ENCODE data around the gene OPN3.

DNA sequence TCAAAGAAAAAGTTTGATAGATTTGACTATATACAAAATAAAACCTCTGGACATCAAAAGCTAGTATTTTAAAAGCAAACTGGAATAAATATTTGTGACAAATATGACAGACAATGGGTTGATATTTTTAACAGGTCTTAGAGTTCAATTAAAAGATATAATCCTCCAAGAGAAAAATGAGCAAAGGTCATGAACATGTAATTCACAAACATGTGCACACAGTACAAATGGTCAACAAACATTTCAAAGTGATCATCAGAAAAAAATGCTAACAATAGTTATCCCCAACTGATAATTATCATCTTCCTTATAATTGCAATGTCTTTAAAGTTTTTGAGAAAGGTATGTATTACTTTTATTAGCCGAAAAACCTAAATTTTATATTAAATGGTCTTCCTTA is 43.9 kb upstream of the OPN3 start:
- TF ChIP-seq, protein P1, sequence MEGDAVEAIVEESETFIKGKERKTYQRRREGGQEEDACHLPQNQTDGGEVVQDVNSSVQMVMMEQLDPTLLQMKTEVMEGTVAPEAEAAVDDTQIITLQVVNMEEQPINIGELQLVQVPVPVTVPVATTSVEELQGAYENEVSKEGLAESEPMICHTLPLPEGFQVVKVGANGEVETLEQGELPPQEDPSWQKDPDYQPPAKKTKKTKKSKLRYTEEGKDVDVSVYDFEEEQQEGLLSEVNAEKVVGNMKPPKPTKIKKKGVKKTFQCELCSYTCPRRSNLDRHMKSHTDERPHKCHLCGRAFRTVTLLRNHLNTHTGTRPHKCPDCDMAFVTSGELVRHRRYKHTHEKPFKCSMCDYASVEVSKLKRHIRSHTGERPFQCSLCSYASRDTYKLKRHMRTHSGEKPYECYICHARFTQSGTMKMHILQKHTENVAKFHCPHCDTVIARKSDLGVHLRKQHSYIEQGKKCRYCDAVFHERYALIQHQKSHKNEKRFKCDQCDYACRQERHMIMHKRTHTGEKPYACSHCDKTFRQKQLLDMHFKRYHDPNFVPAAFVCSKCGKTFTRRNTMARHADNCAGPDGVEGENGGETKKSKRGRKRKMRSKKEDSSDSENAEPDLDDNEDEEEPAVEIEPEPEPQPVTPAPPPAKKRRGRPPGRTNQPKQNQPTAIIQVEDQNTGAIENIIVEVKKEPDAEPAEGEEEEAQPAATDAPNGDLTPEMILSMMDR (IDR thresholded peaks at IDR 0.05), result no peak
- TF ChIP-seq POLR2AphosphoS5 (IDR thresholded peaks at IDR 0.05) (no peak), POLR2A (IDR thresholded peaks at IDR 0.05) (no peak), EP300 (IDR thresholded peaks at IDR 0.05) (no peak)

Data from upper lobe of left lung (tissue), 4 donors.